ENCODE results near the gene PITRM1. TPM values are rescaled to one million over a fixed set of nuclear protein-coding genes. Genes with fewer than 3 reads are reported as not detected.

Gene PITRM1
- polyA plus RNA-seq, 1 of the 3 experiments (the other 2 are of a cell fraction), result 79.6 TPM

- CTCF ChIA-PET, result no interaction called here
- 90% methylated on average over 10 of the region's 10 CpGs for WGBS (ENCODE audit: low lambda C conversion rate)
Measured at GRCh38 chr10:3166496-3167290, 5.9 kb downstream of the PITRM1 start.

GRCh38 chr10:3165196-3165595 is 7.4 kb downstream of the PITRM1 start:
- Histone ChIP-seq H3F3A (replicated peaks; ENCODE audit: insufficient read depth) (peaks cover 4% of the 10 kb centered on the region), H3K9me2 (no peaks in the 10 kb centered on the region), H3K36me3 (replicated peaks in 1 of 2; ENCODE audit: control insufficient read depth in 1 of 2, insufficient read depth in 2 of 2, low read length in 1 of 2) (peaks cover 78 to 89% of the 10 kb centered on the region in 2 experiments), H3K79me2 (ENCODE audit: insufficient read depth) (peaks cover 24% of the 10 kb centered on the region), H3K4me1 (ENCODE audit: control insufficient read depth in 1 of 2, insufficient read depth in 2 of 2, low read depth in 1 of 2, low read length in 1 of 2) (no peaks in the 10 kb centered on the region), H3K9me3 (no peaks in the 10 kb centered on the region), H4K20me1 (ENCODE audit: insufficient read depth) (peaks cover 14% of the 10 kb centered on the region; the same call in 1 of the 2 replicates), H3K4me3 (ENCODE audit: low read depth in 2 of 2, low read length in 1 of 2) (no peak overlapping the region), H2AFZ (ENCODE audit: low read depth) (no peak overlapping the region), H3K9ac (no peak overlapping the region), H3K4me2 (no peak overlapping the region), H3K27ac (ENCODE audit: low read depth in 2 of 2, low read length in 1 of 2) (no peak overlapping the region), H3K27me3 (ENCODE audit: insufficient read depth) (no peaks in the 10 kb centered on the region)
- no peak for DNase-seq
- ChIA-PET CTCF (no interaction called here), POLR2A (no interaction called here)
- 95% methylated on average over 9 of the region's 9 CpGs for WGBS (ENCODE audit: low lambda C conversion rate)
- no peak for TF ChIP-seq PBX3 (IDR thresholded peaks at IDR 0.05)
- no peak for TF ChIP-seq FOSL2 (IDR thresholded peaks at IDR 0.05; ENCODE audit: borderline replicate concordance, low read depth)
- no peak for TF ChIP-seq IRF3 (IDR thresholded peaks at IDR 0.05; ENCODE audit: low read depth, low read length)
- TF ChIP-seq RAD21 (IDR thresholded peaks at IDR 0.05; ENCODE audit: low read length), result no peak
- TF ChIP-seq USF1 (IDR thresholded peaks at IDR 0.05; ENCODE audit: borderline replicate concordance, low read depth), result no peak
- no peak for TF ChIP-seq ELF1 (IDR thresholded peaks at IDR 0.05)
- TF ChIP-seq MEF2A (IDR thresholded peaks at IDR 0.05; ENCODE audit: borderline replicate concordance, low read depth), result no peak
- TF ChIP-seq TAF1 (IDR thresholded peaks at IDR 0.05; ENCODE audit: borderline replicate concordance, low read depth, low read length), result no peak
- no peak for TF ChIP-seq GABPA (IDR thresholded peaks at IDR 0.05; ENCODE audit: low read depth)
- TF ChIP-seq REST (IDR thresholded peaks at IDR 0.05; ENCODE audit: low read depth, low read length), result no peak
- TF ChIP-seq RFX5 (IDR thresholded peaks at IDR 0.05; ENCODE audit: low read length), result no peak
- no peak for TF ChIP-seq FOXJ3 (CRISPR knock-in tag; IDR thresholded peaks at IDR 0.05)
- no peak for TF ChIP-seq NRF1 (IDR thresholded peaks at IDR 0.05; ENCODE audit: low read depth, low read length)
- no peak for TF ChIP-seq GATA2 (CRISPR knock-in tag; IDR thresholded peaks at IDR 0.05)
- TF ChIP-seq EP300 (IDR thresholded peaks at IDR 0.05; ENCODE audit: borderline replicate concordance in 1 of 2, low read depth in 1 of 2, low read length in 1 of 2), result no peak
- TF ChIP-seq RXRA (IDR thresholded peaks at IDR 0.05; ENCODE audit: borderline replicate concordance, low read depth), result no peak

More at GRCh38 chr10:3166496-3167290, 5.9 kb downstream of the PITRM1 start:
- no peak overlapping the region for H3K4me2 ChIP-seq
- H4K20me1 ChIP-seq (ENCODE audit: insufficient read depth), result peaks cover 20% of the 10 kb centered on the region; the same call in 1 of the 2 replicates
- TF ChIP-seq FOXJ3 (CRISPR knock-in tag; IDR thresholded peaks at IDR 0.05), result no peak
- peaks cover 0 to 2% of the 10 kb centered on the region in 2 experiments; a peak in 2 of 4 replicates for H3K4me1 ChIP-seq (ENCODE audit: control insufficient read depth in 1 of 2, insufficient read depth in 2 of 2, low read depth in 1 of 2, low read length in 1 of 2)
- no peak overlapping the region for H3K9ac ChIP-seq
- H3K27me3 ChIP-seq (ENCODE audit: insufficient read depth), result no peaks in the 10 kb centered on the region
- H2AFZ ChIP-seq (ENCODE audit: low read depth), result no peak overlapping the region
- no peaks in the 10 kb centered on the region for H3K9me2 ChIP-seq
- H3F3A ChIP-seq (replicated peaks; ENCODE audit: insufficient read depth), result peaks cover 10% of the 10 kb centered on the region
- peaks cover 74 to 80% of the 10 kb centered on the region in 2 experiments for H3K36me3 ChIP-seq (replicated peaks in 1 of 2; ENCODE audit: control insufficient read depth in 1 of 2, insufficient read depth in 2 of 2, low read length in 1 of 2)
- no peak overlapping the region for H3K4me3 ChIP-seq (ENCODE audit: low read depth in 2 of 2, low read length in 1 of 2)
- no peak overlapping the region for H3K27ac ChIP-seq (ENCODE audit: low read depth in 2 of 2, low read length in 1 of 2)
- no peak for DNase-seq
- POLR2A ChIA-PET, result no interaction called here
- H3K9me3 ChIP-seq, result no peaks in the 10 kb centered on the region
- H3K79me2 ChIP-seq (ENCODE audit: insufficient read depth), result peaks cover 39% of the 10 kb centered on the region
